Measurements from ENCODE around the gene C1QC.
A peak's percentile ranks its signal among the peaks of the same experiment; 100 is the strongest.

C1QC gene

GRCh38 chr1:22643381-22643780, at the start of gene C1QC:
C1QC (plus strand) TSS chr1:22643633; CDS start chr1:22644024, 391 bp downstream.
- H3K9me3 ChIP-seq: no peaks in the 10 kb centered on the region
- H3K4me2 ChIP-seq: peak within 1 kb of the TSS; percentile 24
- H3K4me3 ChIP-seq: no peak within 1 kb of the TSS
- H3K9ac ChIP-seq: no peak within 1 kb of the TSS
- H3K36me3 ChIP-seq: no peaks in the 10 kb centered on the region
- no peaks in the 10 kb centered on the region for H4K20me1 ChIP-seq
- no peaks in the 10 kb centered on the region for H3K27me3 ChIP-seq
- H3K4me1 ChIP-seq: peaks cover 25% of the 10 kb centered on the region
- 0 out of 2 replicates have a peak within 1 kb of the TSS, but pooled peaks have one; percentile 6 for H3K27ac ChIP-seq
- TF ChIP-seq Cebpa-rat (IDR thresholded peaks at IDR 0.05): no peak

- Histone ChIP-seq H3K36me3 (no peaks in the 10 kb centered on the region), H3K27me3 (no peaks in the 10 kb centered on the region), H3K27ac (no peak overlapping the region), H4K20me1 (no peaks in the 10 kb centered on the region), H3K4me2 (no peak overlapping the region), H3K4me3 (no peak overlapping the region), H3K9me3 (no peaks in the 10 kb centered on the region), H3K4me1 (no peaks in the 10 kb centered on the region), H3K9ac (no peak overlapping the region)
- TF ChIP-seq Cebpa-rat (IDR thresholded peaks at IDR 0.05): no peak
These were observed 49.0 kb upstream of the C1QC start for GRCh38 chr1:22594396-22594795.

DNA sequence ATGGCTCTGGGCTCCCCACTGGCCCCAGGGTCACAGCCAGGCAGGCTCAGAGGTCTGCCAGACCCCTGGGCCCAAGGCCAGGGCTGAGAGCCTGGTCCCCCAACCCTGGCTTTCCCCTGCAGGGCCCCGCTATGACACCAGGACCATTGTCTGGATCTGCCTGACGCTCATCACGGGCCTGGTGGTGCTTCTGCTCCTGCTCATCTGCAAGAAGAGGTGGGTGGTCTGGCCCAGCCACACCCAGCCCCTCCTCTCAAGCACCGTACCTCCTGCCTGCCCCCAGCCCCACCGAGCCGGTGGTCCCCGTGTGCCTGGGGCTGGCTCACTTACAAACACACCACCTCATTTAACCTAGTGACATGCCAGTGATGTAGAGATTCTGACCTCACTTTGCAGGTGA, 48.3 kb upstream of the C1QC start:
- Histone ChIP-seq H3K4me2 (no peak overlapping the region), H4K20me1 (no peaks in the 10 kb centered on the region), H3K9ac (no peak overlapping the region), H3K27ac (no peak overlapping the region), H3K4me1 (no peaks in the 10 kb centered on the region), H3K9me3 (no peaks in the 10 kb centered on the region), H3K4me3 (no peak overlapping the region), H3K36me3 (no peaks in the 10 kb centered on the region), H3K27me3 (no peaks in the 10 kb centered on the region)
- no peak for TF ChIP-seq Cebpa-rat (IDR thresholded peaks at IDR 0.05)

GRCh38 chr1:22597301-22597965, 46.0 kb upstream of the C1QC start:
- Histone ChIP-seq H3K4me1 (no peaks in the 10 kb centered on the region), H3K9ac (no peak overlapping the region), H3K9me3 (no peaks in the 10 kb centered on the region), H3K4me3 (no peak overlapping the region), H3K27ac (no peak overlapping the region), H3K27me3 (no peaks in the 10 kb centered on the region), H4K20me1 (no peaks in the 10 kb centered on the region), H3K36me3 (no peaks in the 10 kb centered on the region), H3K4me2 (no peak overlapping the region)
- no peak for TF ChIP-seq Cebpa-rat (IDR thresholded peaks at IDR 0.05)

DNA sequence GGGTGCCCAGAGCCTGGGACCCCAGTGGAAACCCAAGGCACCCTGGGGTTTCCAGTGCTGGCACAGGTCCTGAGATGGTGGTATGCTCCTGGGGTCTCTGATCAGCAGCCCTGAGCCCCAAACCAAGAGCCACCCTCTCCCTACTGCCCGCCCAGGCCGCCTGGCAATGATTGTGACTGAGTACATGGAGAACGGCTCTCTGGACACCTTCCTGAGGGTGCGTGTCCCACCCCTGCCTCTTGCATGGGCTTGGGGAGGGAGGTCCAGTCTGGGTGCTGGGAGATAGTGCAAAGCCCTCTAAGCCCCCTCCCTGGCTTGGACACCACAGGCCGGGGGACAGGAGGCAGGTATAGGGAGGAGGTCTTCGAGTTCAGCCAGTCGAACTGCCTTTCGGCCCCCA, 45.4 kb upstream of the C1QC start:
- Histone ChIP-seq H4K20me1 (no peaks in the 10 kb centered on the region), H3K27me3 (no peaks in the 10 kb centered on the region), H3K9me3 (no peaks in the 10 kb centered on the region)

DNA sequence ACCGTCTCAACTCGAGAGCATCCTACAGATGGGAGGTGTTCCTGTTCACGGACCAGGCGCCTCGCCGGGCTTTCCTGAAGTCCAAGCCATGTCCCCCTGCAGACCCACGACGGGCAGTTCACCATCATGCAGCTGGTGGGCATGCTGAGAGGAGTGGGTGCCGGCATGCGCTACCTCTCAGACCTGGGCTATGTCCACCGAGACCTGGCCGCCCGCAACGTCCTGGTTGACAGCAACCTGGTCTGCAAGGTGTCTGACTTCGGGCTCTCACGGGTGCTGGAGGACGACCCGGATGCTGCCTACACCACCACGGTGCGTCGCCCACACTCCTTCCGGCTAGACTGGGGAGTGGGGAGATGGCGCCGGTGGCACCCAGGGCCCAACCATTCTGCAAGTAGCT, 44.7 kb upstream of the C1QC start:
- H3K4me1 ChIP-seq: no peaks in the 10 kb centered on the region
- H3K4me3 ChIP-seq: no peak overlapping the region
- H3K27ac ChIP-seq: no peak overlapping the region
- H3K36me3 ChIP-seq: no peaks in the 10 kb centered on the region
- no peaks in the 10 kb centered on the region for H4K20me1 ChIP-seq
- no peak overlapping the region for H3K9ac ChIP-seq
- H3K27me3 ChIP-seq: no peaks in the 10 kb centered on the region
- no peak overlapping the region for H3K4me2 ChIP-seq
- H3K9me3 ChIP-seq: no peaks in the 10 kb centered on the region
- TF ChIP-seq Cebpa-rat (IDR thresholded peaks at IDR 0.05): no peak

More for the DNA sequence above, 45.4 kb upstream of the C1QC start:
- Histone ChIP-seq H3K9ac (no peak overlapping the region), H3K4me1 (no peaks in the 10 kb centered on the region), H3K27ac (no peak overlapping the region), H3K36me3 (no peaks in the 10 kb centered on the region), H3K4me2 (no peak overlapping the region), H3K4me3 (no peak overlapping the region)
- no peak for TF ChIP-seq Cebpa-rat (IDR thresholded peaks at IDR 0.05)

DNA sequence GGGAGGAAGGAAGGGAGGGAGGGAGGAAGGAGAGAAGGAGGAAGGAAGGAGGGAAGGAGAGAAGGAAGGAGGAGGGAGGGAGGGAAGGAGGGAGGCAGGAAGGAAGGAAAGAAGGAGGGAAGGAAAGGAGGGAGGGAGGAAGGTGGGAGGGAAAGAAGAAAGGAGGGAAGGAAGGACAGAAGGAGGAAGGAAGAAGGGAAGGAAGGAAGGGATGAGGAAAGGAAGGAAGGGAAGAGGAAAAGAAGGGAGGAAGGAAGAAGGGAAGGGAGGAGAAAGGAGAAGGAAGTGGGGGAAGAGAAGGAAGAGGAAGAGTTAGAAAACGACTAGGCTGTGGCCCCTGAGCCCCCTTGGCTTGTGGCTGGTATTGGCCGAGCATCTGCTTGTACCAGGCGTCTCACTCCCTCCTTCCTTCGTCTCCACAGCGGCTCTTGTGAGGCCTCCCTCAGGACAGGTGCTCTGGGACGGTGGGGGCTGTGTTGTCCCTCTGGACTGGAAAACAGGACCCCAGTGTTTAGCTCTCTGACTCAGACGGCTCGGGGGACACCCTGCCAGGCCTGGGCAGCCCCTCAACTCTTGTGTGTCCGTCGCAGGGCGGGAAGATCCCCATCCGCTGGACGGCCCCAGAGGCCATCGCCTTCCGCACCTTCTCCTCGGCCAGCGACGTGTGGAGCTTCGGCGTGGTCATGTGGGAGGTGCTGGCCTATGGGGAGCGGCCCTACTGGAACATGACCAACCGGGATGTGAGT, 43.2 kb upstream of the C1QC start:
- Histone ChIP-seq H3K27ac (no peak overlapping the region), H3K36me3 (no peaks in the 10 kb centered on the region), H3K4me3 (no peak overlapping the region), H3K27me3 (no peaks in the 10 kb centered on the region), H3K4me2 (no peak overlapping the region), H3K9me3 (no peaks in the 10 kb centered on the region), H3K9ac (no peak overlapping the region), H3K4me1 (no peaks in the 10 kb centered on the region), H4K20me1 (no peaks in the 10 kb centered on the region)
- TF ChIP-seq Cebpa-rat (IDR thresholded peaks at IDR 0.05): no peak

DNA sequence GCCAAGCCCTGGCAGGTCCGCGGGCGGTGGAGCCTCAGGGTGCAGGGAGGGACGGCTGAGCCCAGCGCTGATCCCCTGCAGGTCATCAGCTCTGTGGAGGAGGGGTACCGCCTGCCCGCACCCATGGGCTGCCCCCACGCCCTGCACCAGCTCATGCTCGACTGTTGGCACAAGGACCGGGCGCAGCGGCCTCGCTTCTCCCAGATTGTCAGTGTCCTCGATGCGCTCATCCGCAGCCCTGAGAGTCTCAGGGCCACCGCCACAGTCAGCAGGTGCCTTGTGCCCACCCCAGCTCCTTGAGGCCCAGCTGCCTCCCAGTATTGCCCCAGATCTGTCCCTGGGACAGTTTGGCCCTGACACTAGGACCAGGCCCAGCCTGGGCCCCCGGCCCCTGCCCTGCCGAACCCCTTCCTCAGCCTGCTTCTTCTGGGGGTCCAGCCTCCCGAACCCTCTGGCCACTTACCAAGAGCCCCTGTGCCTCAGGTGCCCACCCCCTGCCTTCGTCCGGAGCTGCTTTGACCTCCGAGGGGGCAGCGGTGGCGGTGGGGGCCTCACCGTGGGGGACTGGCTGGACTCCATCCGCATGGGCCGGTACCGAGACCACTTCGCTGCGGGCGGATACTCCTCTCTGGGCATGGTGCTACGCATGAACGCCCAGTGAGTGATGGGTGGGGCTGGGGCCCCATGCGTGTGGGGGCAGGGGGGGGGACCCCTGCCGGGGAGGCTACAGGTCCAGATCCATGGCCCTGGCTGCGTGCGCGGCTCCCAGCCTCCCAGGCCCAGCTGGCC, 42.4 kb upstream of the C1QC start:
- no peaks in the 10 kb centered on the region for H3K36me3 ChIP-seq
- no peaks in the 10 kb centered on the region for H3K9me3 ChIP-seq
- H3K27ac ChIP-seq: no peak overlapping the region
- no peaks in the 10 kb centered on the region for H3K27me3 ChIP-seq
- no peak overlapping the region for H3K9ac ChIP-seq
- H3K4me3 ChIP-seq: no peak overlapping the region
- H3K4me1 ChIP-seq: peaks cover 3% of the 10 kb centered on the region; the same call in 1 of the 2 replicates
- H3K4me2 ChIP-seq: no peak overlapping the region
- H4K20me1 ChIP-seq: peaks cover 6% of the 10 kb centered on the region; the same call in 1 of the 2 replicates
- no peak for TF ChIP-seq Cebpa-rat (IDR thresholded peaks at IDR 0.05)

GRCh38 chr1:22601610-22602009, 41.8 kb upstream of the C1QC start:
- TF ChIP-seq Cebpa-rat (IDR thresholded peaks at IDR 0.05): no peak
- Histone ChIP-seq H3K9ac (no peak overlapping the region), H3K4me2 (no peak overlapping the region), H3K27me3 (no peaks in the 10 kb centered on the region), H3K4me3 (no peak overlapping the region), H4K20me1 (peaks cover 10% of the 10 kb centered on the region; the same call in 1 of the 2 replicates), H3K27ac (no peak overlapping the region), H3K36me3 (no peaks in the 10 kb centered on the region), H3K4me1 (peaks cover 7% of the 10 kb centered on the region; the same call in 1 of the 2 replicates), H3K9me3 (no peaks in the 10 kb centered on the region)

Measured in BLaER1 (cell line).